B cell (primary cell): ENCODE measurements around the gene HPN. TPM values are rescaled to one million over a fixed set of nuclear protein-coding genes. Genes with fewer than 3 reads are reported as not detected.

Experiments
- ATAC-seq: fragments of 200-7000 bp; cut with Tn5 transposase; one replicate; pipeline ENCODE4 v1.10.0; 2021; ENCODE audit warnings: low read depth, mild to moderate bottlenecking, moderate number of reproducible peaks, moderate library complexity
- CTCF ChIA-PET: fragments of 350-600 bp; sonication (Branson Sonifier 250); formaldehyde crosslinking; loops from one replicate; lab custom pipeline; 2021; ENCODE audit warnings: antibody characterized with exemption, inconsistent platforms; lab: Charles Lee
- POLR2A ChIA-PET: fragments of 350-600 bp; sonication (Branson Sonifier 250); formaldehyde crosslinking; loops from one replicate; lab custom pipeline; 2021; ENCODE audit warnings: antibody characterized with exemption; lab: Charles Lee
- DNase-seq: peaks from one replicate; pipeline ENCODE4 v3.0.0; 2013
- H2AFZ ChIP-seq: 2 replicates; pipeline ENCODE4 v1.6.1; 2012; ENCODE audit warnings: mild to moderate bottlenecking, low read depth, low read length; ENCODE audit not compliant: insufficient read depth, poor library complexity, severe bottlenecking
- H3K27ac ChIP-seq, 2 donors: 1 replicate in 1 of 2; 2 replicates in 1 of 2; pipeline ENCODE4 v1.5.1; 2012 to 2013; ENCODE audit warnings: low read length in 2 of 2, mild to moderate bottlenecking in 2 of 2, moderate library complexity in 1 of 2
- H3K27me3 ChIP-seq, 4 experiments: fragments of 200-600 bp in 1 of 4; sonication (generic) in 1 of 4; replicated peaks in 1 of 4; 1 replicate in 2 of 4; 2 replicates in 2 of 4; pipeline versions ENCODE4 v1.6.1 to v1.7.0; 2013 to 2016; ENCODE audit warnings: low read length in 3 of 4, mild to moderate bottlenecking in 2 of 4, mixed read lengths in 1 of 4, moderate library complexity in 1 of 4; ENCODE audit not compliant: insufficient read depth in 4 of 4, control insufficient read depth in 3 of 4; ENCODE audit errors: control extremely low read depth in 1 of 4
- H3K36me3 ChIP-seq, 2 experiments: replicated peaks in 1 of 2; 1 replicate in 1 of 2; 2 replicates in 1 of 2; pipeline versions ENCODE4 v1.6.1 to v1.7.1; 2013; ENCODE audit warnings: low read length in 1 of 2; ENCODE audit not compliant: insufficient read depth in 2 of 2, control insufficient read depth in 1 of 2; ENCODE audit errors: control extremely low read depth in 1 of 2, extremely low read depth in 1 of 2
- H3K4me1 ChIP-seq, 2 donors: fragments of 200-600 bp in 1 of 2; sonication (generic) in 1 of 2; 1 replicate in 1 of 2; 2 replicates in 1 of 2; pipeline versions ENCODE4 v1.5.1 to v1.6.1; 2013 to 2017; ENCODE audit warnings: low read length in 2 of 2; ENCODE audit not compliant: control insufficient read depth in 2 of 2, insufficient read depth in 2 of 2
- H3K4me2 ChIP-seq: replicated peaks from 2 replicates; pipeline ENCODE3; 2012; ENCODE audit warnings: mild to moderate bottlenecking, low read depth, low read length; ENCODE audit not compliant: poor library complexity, severe bottlenecking
- H3K4me3 ChIP-seq, 5 experiments: fragments of 200-600 bp in 1 of 5; sonication (generic) in 1 of 5; 1 replicate in 3 of 5; 2 replicates in 2 of 5; pipeline versions ENCODE4 v1.5.1 to v1.7.0; 2011 to 2016; ENCODE audit warnings: low read length in 4 of 5, mild to moderate bottlenecking in 4 of 5, low read depth in 2 of 5, control low read depth in 1 of 5, moderate library complexity in 1 of 5; ENCODE audit not compliant: insufficient read depth in 1 of 5; ENCODE audit errors: control extremely low read depth in 1 of 5, extremely low read depth in 1 of 5
- H3K79me2 ChIP-seq: fragments of 200-600 bp; sonication (generic); one replicate; pipeline ENCODE4 v1.6.0; 2016; ENCODE audit warnings: low read length; ENCODE audit not compliant: control insufficient read depth, insufficient read depth
- H3K9ac ChIP-seq: fragments of 200-600 bp; sonication (generic); 2 replicates; pipeline ENCODE4 v1.6.1; 2017; ENCODE audit warnings: mild to moderate bottlenecking, low read length, moderate library complexity
- H3K9me3 ChIP-seq, 3 donors: one replicate each; pipeline versions ENCODE4 v1.6.1 to v1.7.1; 2013; ENCODE audit warnings: low read length in 2 of 3; ENCODE audit not compliant: control insufficient read depth in 2 of 3, insufficient read depth in 1 of 3; ENCODE audit errors: control extremely low read depth in 1 of 3
- H4K20me1 ChIP-seq: 2 replicates; pipeline ENCODE4 v1.6.0; 2012; ENCODE audit warnings: mild to moderate bottlenecking, low read length; ENCODE audit not compliant: insufficient read depth, control insufficient read depth, poor library complexity, severe bottlenecking
- H3K27ac Mint-ChIP-seq: one replicate; pipeline ENCODE4 v1.8.0; 2021; ENCODE audit warnings: mixed read lengths
- H3K27me3 Mint-ChIP-seq: one replicate; pipeline ENCODE4 v1.8.0; 2021; ENCODE audit warnings: mixed read lengths
- H3K4me1 Mint-ChIP-seq: one replicate; pipeline ENCODE4 v1.8.0; 2021; ENCODE audit warnings: mixed read lengths
- H3K4me3 Mint-ChIP-seq: one replicate; pipeline ENCODE4 v1.8.0; 2021; ENCODE audit warnings: mixed read lengths
- H3K9me3 Mint-ChIP-seq: one replicate; pipeline ENCODE4 v1.8.0; 2022; ENCODE audit warnings: mixed read lengths; ENCODE audit not compliant: insufficient read depth
- CTCF ChIP-seq: fragments of 200-600 bp; IDR thresholded peaks from one replicate; pipeline ENCODE4 v1.8.0; 2022; ENCODE audit warnings: antibody characterized with exemption, mild to moderate bottlenecking
- EZH2 ChIP-seq: IDR thresholded peaks from 2 replicates; pipeline ENCODE4 v1.6.1; 2012; ENCODE audit warnings: borderline replicate concordance, low read depth, mild to moderate bottlenecking, moderate library complexity, low read length; ENCODE audit not compliant: insufficient read depth, poor library complexity, severe bottlenecking
- WGBS: methylation state at CpG from one replicate; pipeline ENCODE4 v1.1.5; 2013; ENCODE audit warnings: missing lambda C conversion rate; ENCODE audit not compliant: insufficient coverage; 5-methylcytosine and 5-hydroxymethylcytosine counted together
- intact Hi-C: fragments of 100-400 bp; cut with micrococcal nuclease; formaldehyde crosslinking; loops from one replicate; pipeline ENCODE4 v1.10.0; 2022
- polyA plus RNA-seq: library from polyadenylated mRNA; depleted of rRNA; stranded (reverse); fragments of >200 nt; gene quantifications from 2 replicates; pipeline ENCODE4 v1.2.3, GENCODE V29; 2012
- total RNA-seq, 2 donors: library from RNA; stranded (reverse); fragments of 120-200 nt in 1 of 2; gene quantifications; 1 replicate in 1 of 2; 2 replicates in 1 of 2; pipeline versions ENCODE4 v1.2.3 to v1.2.4, GENCODE V29; 2013 to 2022

Gene HPN
- total and polyA plus RNA-seq, 2 donors (not counting 1 experiment from before 2014, with no cell fraction given) = 0.30 TPM; not detected in 1

GRCh38 chr19:35046461-35046860, 4.9 kb downstream of the HPN start:
- Histone ChIP-seq H3K27me3 (peaks cover 0 to 4% (median 2%) of the 10 kb centered on the region in 4 experiments), H4K20me1 (no peaks in the 10 kb centered on the region), H3K9ac (no peak overlapping the region), H3K4me1 (peaks cover 8 to 16% of the 10 kb centered on the region in 2 donors), H3K4me3 (no peak overlapping the region), H3K36me3 (no peaks in the 10 kb centered on the region), H3K4me2 (no peak overlapping the region), H2AFZ (no peak overlapping the region), H3K9me3 (no peaks in the 10 kb centered on the region), H3K79me2 (no peaks in the 10 kb centered on the region), H3K27ac (no peak overlapping the region)
- Mint-ChIP-seq H3K27ac (no peak overlapping the region), H3K4me1 (peaks cover 20% of the 10 kb centered on the region), H3K9me3 (no peaks in the 10 kb centered on the region), H3K27me3 (peaks cover 7% of the 10 kb centered on the region), H3K4me3 (no peak overlapping the region)
- WGBS = 95% methylated on average over 3 of the region's 5 CpGs
- no peak for ATAC-seq
- TF ChIP-seq CTCF (no peak), EZH2 (no peak)
- CTCF ChIA-PET = interaction anchor here (0.6 to 2.1 kb wide), 4 partner anchors 9 to 74 kb away, joined by 3 to 7 read pairs (median 4); no protein-coding TSS in a partner anchor
- POLR2A ChIA-PET = no interaction called here
- no peak for DNase-seq
- intact Hi-C loops = no loop called here

- Histone ChIP-seq H3K36me3 (no peaks in the 10 kb centered on the region), H2AFZ (no peak overlapping the region), H3K9me3 (no peaks in the 10 kb centered on the region), H3K4me1 (peaks cover 8 to 13% of the 10 kb centered on the region in 2 donors), H4K20me1 (no peaks in the 10 kb centered on the region), H3K27me3 (no peaks in the 10 kb centered on the region), H3K27ac (no peak overlapping the region), H3K4me2 (no peak overlapping the region), H3K79me2 (no peaks in the 10 kb centered on the region), H3K4me3 (no peak overlapping the region), H3K9ac (no peak overlapping the region)
- Mint-ChIP-seq H3K27me3 (peaks cover 3% of the 10 kb centered on the region), H3K4me1 (peaks cover 16% of the 10 kb centered on the region), H3K4me3 (no peak overlapping the region), H3K27ac (no peak overlapping the region), H3K9me3 (no peaks in the 10 kb centered on the region)
- DNase-seq (no peak), ATAC-seq (no peak)
- ChIA-PET CTCF (interaction anchor here (1.7 kb wide), 1 partner anchor 14 kb away, joined by 5 read pairs; no protein-coding TSS in a partner anchor), POLR2A (no interaction called here)
- intact Hi-C loops = no loop called here
- 75% methylated on average over 12 of the region's 12 CpGs for WGBS
- TF ChIP-seq EZH2 = no peak
- TF ChIP-seq CTCF = no peak
Measured at GRCh38 chr19:35048911-35049411, 7.4 kb downstream of the HPN start.
